HG03108 (cell line): ENCODE results near the gene SP110.
"Not testable (repeated sequence)": the region's sequence is repeated elsewhere in the genome, so short reads cannot be mapped to it uniquely, and the experiment has no call there.

Experiments used
- ATAC-seq: cut with Tn5 transposase; IDR thresholded peaks from one replicate; pipeline ENCODE4 v1.9.1; 2021; ENCODE audit warnings: moderate library complexity; ENCODE audit not compliant: unreplicated experiment

SP110 gene

DNA sequence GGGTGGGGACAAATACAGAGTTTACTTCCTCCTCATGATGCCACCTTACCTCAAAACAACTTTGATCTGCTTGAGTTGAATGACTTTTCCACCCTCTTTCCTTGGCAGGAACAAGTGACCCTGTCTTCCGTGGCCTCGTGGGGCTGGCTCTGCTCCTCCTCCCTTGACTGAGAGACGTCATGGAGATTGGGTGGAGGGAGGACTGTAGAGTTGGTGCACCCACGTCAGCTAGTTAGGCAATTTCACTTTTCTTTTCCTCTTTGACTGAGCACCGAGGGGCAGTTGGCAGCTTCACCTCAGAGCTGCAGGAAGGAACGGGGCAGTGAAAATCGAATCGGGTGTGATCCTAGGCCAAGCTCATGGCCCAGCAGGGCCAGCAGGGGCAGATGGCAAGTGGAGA is 5.7 kb upstream of the SP110 start, which contains the start of gene SP140:
TSS of gene SP140 (plus strand) at position 251 of the 400 bp plus-strand sequence. CDS start at position 360, 109 bp downstream.
- peak; percentile 69 for ATAC-seq

- ATAC-seq: no peak
Observed at GRCh38 chr2:230224458-230224857, 4.7 kb upstream of the SP110 start.

GRCh38 chr2:230222829-230223228 is 3.0 kb upstream of the SP110 start:
- not testable (repeated sequence) for ATAC-seq

DNA sequence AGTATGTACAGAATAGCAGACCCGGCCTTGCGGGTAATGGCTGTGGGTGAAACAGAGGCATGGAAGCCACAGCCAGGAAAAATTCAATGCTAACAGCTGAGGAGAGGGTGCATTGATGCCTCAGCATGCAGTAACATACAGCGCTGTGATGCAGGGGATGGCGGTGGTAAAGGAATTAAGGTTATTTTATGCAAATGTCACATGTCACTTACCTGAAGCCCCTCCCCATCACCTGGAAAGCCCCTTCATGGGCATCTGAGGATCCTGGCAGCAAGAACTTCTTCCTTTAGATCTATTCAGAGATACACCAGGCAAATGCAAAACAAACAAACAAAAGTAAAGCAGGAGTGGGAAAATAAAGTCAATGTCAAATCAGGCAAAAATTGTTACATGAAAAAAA is 1.7 kb upstream of the SP110 start:
- ATAC-seq: no peak

DNA sequence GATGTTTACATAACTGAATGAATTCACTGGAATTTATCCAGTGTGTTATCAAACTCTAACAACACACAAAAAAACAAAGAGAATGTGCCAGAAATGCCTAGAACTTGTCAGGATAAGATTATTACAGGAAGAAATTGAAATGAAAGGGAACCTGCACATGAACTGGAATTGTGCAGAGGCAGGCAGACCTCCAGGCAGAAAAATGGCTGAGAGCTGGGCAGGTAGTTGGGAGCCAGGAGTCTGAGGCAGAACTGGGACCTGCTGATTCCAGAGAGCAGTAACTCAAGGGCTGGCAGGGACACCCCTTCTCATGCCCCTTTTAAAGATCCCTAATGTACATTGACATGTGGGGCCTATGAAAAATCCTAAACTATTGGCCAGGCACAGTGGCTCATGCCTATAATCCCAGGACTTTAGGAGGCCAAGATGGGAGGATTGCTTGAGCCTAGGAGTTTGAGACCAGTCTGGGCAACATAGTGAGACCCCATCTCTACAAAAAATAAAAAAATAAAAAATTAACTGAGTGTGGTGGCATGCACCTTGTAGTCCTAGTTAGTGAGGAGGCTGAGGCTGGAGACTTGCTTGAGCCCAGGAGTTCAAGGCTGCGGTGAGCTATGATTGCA is 674 bp upstream of the SP110 start:
- no peak for ATAC-seq

- ATAC-seq: no peak
Observed at GRCh38 chr2:230218421-230218820, 1.4 kb downstream of the SP110 start.

DNA sequence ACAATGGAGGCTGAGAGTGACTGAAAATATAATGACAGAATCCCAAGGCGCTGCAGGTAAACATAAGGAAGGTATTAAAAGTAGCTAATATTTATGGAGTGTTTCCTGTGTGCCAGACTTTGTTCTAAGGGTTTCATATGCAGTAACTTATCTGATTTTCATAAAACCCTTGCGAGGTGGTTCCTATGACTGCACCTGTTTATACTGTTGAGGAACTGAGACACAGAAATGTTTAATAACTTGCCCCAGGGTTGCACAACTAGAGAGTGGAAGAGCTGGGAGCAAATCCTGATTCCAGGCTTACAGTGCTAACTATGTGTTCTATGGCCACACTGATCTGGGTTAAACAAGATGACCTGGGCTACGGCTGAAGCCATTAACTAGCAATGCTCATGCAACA is 2.4 kb downstream of the SP110 start:
- ATAC-seq: no peak

- no peak for ATAC-seq
Observed at GRCh38 chr2:230216489-230216888, 3.3 kb downstream of the SP110 start.

- ATAC-seq: no peak
Observed at GRCh38 chr2:230209422-230210051, 10.2 kb downstream of the SP110 start.

DNA sequence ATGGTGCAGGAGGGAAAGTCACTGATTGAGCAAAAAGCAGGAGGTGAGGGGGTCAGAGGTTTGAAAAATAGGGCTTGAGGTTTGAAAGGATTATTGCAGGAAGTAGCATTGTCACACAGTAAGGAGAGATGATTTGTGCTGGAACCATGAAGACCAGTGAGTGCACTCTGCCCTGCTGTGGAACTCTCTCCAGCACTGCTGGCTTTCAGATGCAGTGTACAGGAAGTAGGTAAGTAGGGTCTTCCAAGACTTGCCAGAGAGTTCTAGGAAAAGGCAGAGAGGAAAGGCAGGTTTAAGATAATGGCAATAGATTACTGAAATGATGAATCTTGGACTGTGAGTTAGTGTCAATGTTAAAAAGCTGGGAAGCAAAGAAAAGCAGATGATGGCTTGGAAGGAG is 11.2 kb downstream of the SP110 start:
- ATAC-seq: no peak

- no peak for ATAC-seq
Observed at GRCh38 chr2:230205721-230206120, 14.1 kb downstream of the SP110 start.

DNA sequence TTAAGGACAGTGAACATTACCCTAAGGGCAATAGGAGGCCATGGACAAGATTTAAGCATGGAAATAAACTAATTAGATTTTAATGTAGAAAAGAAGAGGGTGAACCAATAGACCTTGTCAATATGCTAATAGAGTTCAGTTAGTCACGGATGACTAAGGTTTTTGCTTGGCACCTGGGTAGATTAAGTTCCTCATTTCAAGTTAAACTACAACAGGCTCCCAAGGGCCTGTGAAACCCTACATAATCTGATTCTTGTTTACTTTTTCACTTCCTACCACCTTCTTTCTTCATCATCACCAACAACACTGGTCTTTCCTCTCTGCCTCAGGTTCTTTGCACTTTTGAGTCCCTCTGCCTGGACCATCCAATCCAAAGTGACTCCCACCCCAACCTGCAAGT is 14.8 kb downstream of the SP110 start:
- ATAC-seq: peak; percentile 54

GRCh38 chr2:230203110-230203676 is 16.6 kb downstream of the SP110 start:
- ATAC-seq: peak; percentile 39

GRCh38 chr2:230202430-230203109 is 17.2 kb downstream of the SP110 start:
- ATAC-seq: peak; percentile 37

- ATAC-seq: no peak
Observed at GRCh38 chr2:230184727-230185578, 34.8 kb downstream of the SP110 start.

DNA sequence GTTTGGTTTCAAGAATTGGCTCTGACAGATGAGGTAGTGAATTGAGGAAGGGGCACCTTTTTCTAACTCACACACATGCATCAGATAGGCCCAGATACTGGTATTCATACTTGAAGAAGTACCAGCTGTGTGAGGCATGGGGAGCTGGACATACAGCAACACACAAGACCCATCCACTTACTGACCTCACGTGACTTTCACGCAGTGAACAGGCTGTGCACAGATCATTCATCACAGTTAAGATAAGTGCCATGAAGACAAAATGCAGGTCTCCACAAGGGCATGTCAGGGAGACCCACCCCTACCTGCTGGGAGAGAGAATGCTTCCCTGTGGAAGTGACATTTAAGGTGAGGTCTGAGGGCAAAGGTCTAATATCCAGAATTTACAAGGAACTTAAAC is 38.6 kb downstream of the SP110 start:
- no peak for ATAC-seq

DNA sequence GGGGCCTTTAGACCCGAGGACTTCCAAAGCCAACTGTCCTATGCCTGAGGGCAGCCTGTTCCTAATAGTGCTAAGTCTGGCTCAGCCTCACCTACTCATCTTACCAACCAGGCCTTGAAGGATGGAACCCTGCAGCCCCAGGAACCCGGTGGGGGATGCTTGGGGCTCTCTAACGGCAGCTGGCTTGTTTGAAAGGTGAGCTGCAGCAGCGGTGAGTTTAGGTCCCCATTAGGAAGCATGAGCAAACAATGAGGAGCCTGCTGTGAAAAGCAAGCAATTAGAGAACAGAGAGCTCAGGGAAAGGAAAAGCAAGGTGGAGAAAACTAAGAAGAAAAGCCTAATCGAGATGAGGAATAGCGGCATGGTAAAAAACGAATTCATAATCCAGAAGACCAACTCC is 39.9 kb downstream of the SP110 start:
- ATAC-seq: no peak

DNA sequence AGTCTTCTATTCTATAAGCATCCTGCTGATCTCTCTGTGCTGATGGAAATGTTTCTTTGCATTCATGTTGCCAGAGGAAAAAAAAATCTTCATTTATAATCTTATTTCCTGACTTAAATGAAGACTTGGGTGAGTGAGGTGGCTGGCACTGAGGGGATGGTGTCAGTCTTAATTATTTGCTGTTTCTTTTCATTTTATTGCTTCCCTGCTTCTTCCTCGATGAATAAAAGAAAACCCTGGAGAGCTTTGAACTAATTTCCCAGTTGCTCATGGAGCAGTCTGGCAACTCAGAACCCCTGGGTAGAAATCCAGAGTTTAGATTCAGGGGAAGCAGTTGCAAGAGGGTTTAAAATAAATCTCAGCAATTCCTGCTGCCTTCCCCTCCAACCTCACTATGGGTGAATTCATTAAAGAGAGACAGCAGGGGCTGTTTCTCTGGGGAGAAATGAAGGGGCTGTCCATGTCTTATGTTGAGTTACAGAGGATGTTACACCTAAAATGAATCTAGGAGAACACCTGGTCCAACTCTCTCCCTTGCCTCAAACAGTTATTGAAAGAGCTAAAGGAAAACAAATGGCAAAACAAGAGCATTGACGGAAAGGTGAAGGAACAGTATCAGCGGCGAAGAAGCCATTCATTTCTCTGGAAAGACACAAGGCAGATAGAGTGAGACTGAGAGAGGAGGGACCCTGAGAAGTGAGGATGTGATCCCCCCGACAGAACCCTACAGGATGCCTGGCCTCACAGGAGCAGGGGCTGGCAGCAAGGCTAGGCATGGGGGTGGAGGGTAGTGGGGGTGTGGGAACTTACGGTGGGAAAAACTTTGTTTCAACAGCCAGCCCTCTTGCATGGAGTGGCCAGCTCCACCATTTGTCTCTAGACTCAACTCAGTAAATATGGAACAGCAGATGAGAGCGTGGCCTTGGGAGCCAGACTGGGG is 41.0 kb downstream of the SP110 start:
- ATAC-seq: no peak

DNA sequence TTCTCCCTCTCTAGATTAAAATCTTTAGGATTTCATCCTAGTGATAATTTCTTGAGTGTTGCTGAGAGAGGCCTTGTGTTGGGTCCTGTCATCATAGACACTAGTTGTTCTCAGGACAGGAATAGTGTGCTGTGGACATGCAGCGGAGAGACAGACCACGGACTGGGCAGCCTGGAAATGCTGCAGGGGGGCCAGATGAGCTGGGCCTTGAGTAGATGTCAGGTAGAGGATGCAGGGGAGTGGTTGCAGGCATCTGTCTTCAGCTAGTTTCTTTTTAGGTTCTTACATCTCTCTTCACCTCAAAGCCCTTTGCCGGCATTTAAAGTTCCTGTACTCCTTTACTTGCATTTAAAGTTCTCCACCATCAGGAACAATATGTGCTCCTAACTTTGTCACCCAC is 42.8 kb downstream of the SP110 start:
- no peak for ATAC-seq

- ATAC-seq: no peak
Observed at GRCh38 chr2:230174466-230174865, 45.3 kb downstream of the SP110 start.
